Loucy (cell line): ENCODE measurements around the gene MLLT10.

Experiments used
- H2AFZ ChIP-seq: fragments of 200-600 bp; sonication (generic); 2 replicates; pipeline ENCODE4 v1.6.0; 2016; ENCODE audit warnings: antibody characterized with exemption, mild to moderate bottlenecking, low read length, moderate library complexity
- H3F3A ChIP-seq: fragments of 200-600 bp; 2 replicates; pipeline ENCODE4 v1.6.0; 2016; ENCODE audit warnings: antibody characterized with exemption, low read depth, mild to moderate bottlenecking
- H3K27me3 ChIP-seq: fragments of 200-600 bp; sonication (generic); 2 replicates; pipeline ENCODE4 v1.6.1; 2014; ENCODE audit warnings: low read length, mild to moderate bottlenecking; ENCODE audit not compliant: insufficient read depth, poor library complexity, severe bottlenecking
- H3K36me3 ChIP-seq: fragments of 200-600 bp; sonication (generic); 2 replicates; pipeline ENCODE4 v1.6.1; 2016; ENCODE audit warnings: low read length; ENCODE audit not compliant: insufficient read depth
- H3K4me1 ChIP-seq: fragments of 200-600 bp; sonication (generic); 2 replicates; pipeline ENCODE4 v1.5.1; 2014; ENCODE audit warnings: low read length, mild to moderate bottlenecking; ENCODE audit not compliant: insufficient read depth, poor library complexity, severe bottlenecking
- H3K4me2 ChIP-seq: fragments of 200-600 bp; sonication (generic); 2 replicates; pipeline ENCODE4 v1.6.0; 2014; ENCODE audit warnings: antibody characterized with exemption, low read length, low read depth, mild to moderate bottlenecking; ENCODE audit not compliant: poor library complexity, severe bottlenecking
- H3K4me3 ChIP-seq: fragments of 200-600 bp; sonication (generic); 2 replicates; pipeline ENCODE4 v1.5.1; 2014; ENCODE audit warnings: low read length, mild to moderate bottlenecking, mixed read lengths; ENCODE audit not compliant: poor library complexity, severe bottlenecking
- H3K79me2 ChIP-seq: fragments of 200-600 bp; sonication (generic); 2 replicates; pipeline ENCODE4 v1.6.1; 2014; ENCODE audit warnings: low read length; ENCODE audit not compliant: insufficient read depth
- H3K9ac ChIP-seq: fragments of 200-600 bp; sonication (generic); 2 replicates; pipeline ENCODE4 v1.6.0; 2014; ENCODE audit warnings: mild to moderate bottlenecking, low read depth, low read length, moderate library complexity; ENCODE audit not compliant: poor library complexity, severe bottlenecking
- H3K9me2 ChIP-seq: fragments of 200-600 bp; sonication (generic); replicated peaks from 2 replicates; pipeline ENCODE4 v1.6.1; 2016; ENCODE audit warnings: low read depth, low read length, mixed read lengths
- H3K9me3 ChIP-seq: fragments of 200-600 bp; sonication (generic); 2 replicates; pipeline ENCODE4 v1.6.1; 2014; ENCODE audit warnings: mild to moderate bottlenecking, antibody characterized with exemption, low read length, low read depth; ENCODE audit not compliant: insufficient read depth
- H4K20me1 ChIP-seq: fragments of 200-600 bp; sonication (generic); 2 replicates; pipeline ENCODE4 v1.6.0; 2014; ENCODE audit warnings: antibody characterized with exemption, low read length, mild to moderate bottlenecking; ENCODE audit not compliant: insufficient read depth, poor library complexity, severe bottlenecking
- CTCF ChIP-seq: fragments of 200-600 bp; sonication (generic); conservative IDR thresholded peaks from 2 replicates; pipeline ENCODE4 v1.5.1; 2014; ENCODE audit warnings: mild to moderate bottlenecking, antibody characterized with exemption, low read length
- EZH2phosphoT487 ChIP-seq: fragments of 200-600 bp; IDR thresholded peaks from 2 replicates; pipeline ENCODE4 v1.6.1; 2018; ENCODE audit warnings: antibody characterized with exemption, mild to moderate bottlenecking, moderate library complexity, borderline replicate concordance

MLLT10 gene

GRCh38 chr10:21675157-21675796, 141.2 kb downstream of the MLLT10 start:
- TF ChIP-seq EZH2phosphoT487 (no peak), CTCF (peak; percentile 94)
- no peak overlapping the region for H3K4me3 ChIP-seq
- no peaks in the 10 kb centered on the region for H3K27me3 ChIP-seq
- no peaks in the 10 kb centered on the region for H3K4me1 ChIP-seq
- peaks cover 31% of the 10 kb centered on the region; the same call in 1 of the 2 replicates for H3K36me3 ChIP-seq
- H3K4me2 ChIP-seq: no peak overlapping the region
- H4K20me1 ChIP-seq: peaks cover 10% of the 10 kb centered on the region
- H3F3A ChIP-seq: no peaks in the 10 kb centered on the region
- H3K9ac ChIP-seq: no peak overlapping the region
- no peak overlapping the region for H2AFZ ChIP-seq
- H3K79me2 ChIP-seq: peaks cover 4% of the 10 kb centered on the region; the same call in 1 of the 2 replicates
- H3K9me3 ChIP-seq: no peaks in the 10 kb centered on the region
- no peaks in the 10 kb centered on the region for H3K9me2 ChIP-seq

- H3K4me3 ChIP-seq: no peak overlapping the region
- H3K36me3 ChIP-seq: peaks cover 41% of the 10 kb centered on the region; the same call in 1 of the 2 replicates
- no peaks in the 10 kb centered on the region for H3K4me1 ChIP-seq
- no peaks in the 10 kb centered on the region for H3K27me3 ChIP-seq
- H3K9me2 ChIP-seq: no peaks in the 10 kb centered on the region
- no peaks in the 10 kb centered on the region for H3F3A ChIP-seq
- no peak overlapping the region for H3K4me2 ChIP-seq
- TF ChIP-seq EZH2phosphoT487: no peak
- TF ChIP-seq CTCF: no peak
- no peak overlapping the region for H3K9ac ChIP-seq
- H4K20me1 ChIP-seq: peaks cover 6% of the 10 kb centered on the region
- no peaks in the 10 kb centered on the region for H3K9me3 ChIP-seq
- peaks cover 4% of the 10 kb centered on the region; the same call in 1 of the 2 replicates for H3K79me2 ChIP-seq
- no peak overlapping the region for H2AFZ ChIP-seq
Measured at GRCh38 chr10:21677551-21677950, 143.5 kb downstream of the MLLT10 start.

- H3K9me2 ChIP-seq: no peaks in the 10 kb centered on the region
- H2AFZ ChIP-seq: no peak overlapping the region
- no peaks in the 10 kb centered on the region for H3K9me3 ChIP-seq
- H3K4me2 ChIP-seq: no peak overlapping the region
- H3K27me3 ChIP-seq: no peaks in the 10 kb centered on the region
- H3K36me3 ChIP-seq: peaks cover 39% of the 10 kb centered on the region
- H3K9ac ChIP-seq: no peak overlapping the region
- H3K4me1 ChIP-seq: no peaks in the 10 kb centered on the region
- H3K79me2 ChIP-seq: no peaks in the 10 kb centered on the region; the same call in 1 of the 2 replicates
- no peaks in the 10 kb centered on the region for H3F3A ChIP-seq
- H3K4me3 ChIP-seq: no peak overlapping the region
- no peak for TF ChIP-seq CTCF
- TF ChIP-seq EZH2phosphoT487: no peak
- H4K20me1 ChIP-seq: no peaks in the 10 kb centered on the region
Measured at GRCh38 chr10:21681156-21681555, 147.1 kb downstream of the MLLT10 start.
